Keratinocyte (primary cell): ENCODE measurements around the gene SMURF2. TPM values are rescaled to one million over a fixed set of nuclear protein-coding genes. Genes with fewer than 3 reads are reported as not detected.

ENCODE experiments used
- DNase-seq: peaks from one replicate; pipeline ENCODE4 v3.0.0-alpha.2; 2011; ENCODE audit warnings: low read depth, missing footprints, low spot score
- FAIRE-seq: peaks from 2 replicates; lab custom pipeline; 2011; peaks lifted over from hg19 to GRCh38; lab: Jason Lieb, UNC
- H2AFZ ChIP-seq: 2 replicates; pipeline ENCODE4 v1.6.0; 2012; ENCODE audit warnings: low read length, control low read depth, inconsistent platforms; ENCODE audit not compliant: control insufficient read depth
- H3K27ac ChIP-seq: 2 replicates; pipeline ENCODE4 v1.5.1; 2011; ENCODE audit warnings: low read length; ENCODE audit not compliant: control insufficient read depth, insufficient read depth
- H3K27me3 ChIP-seq: 3 replicates; pipeline ENCODE4 v1.6.0; 2011; ENCODE audit warnings: low read length; ENCODE audit not compliant: control insufficient read depth, insufficient read depth; ENCODE audit errors: extremely low read depth
- H3K36me3 ChIP-seq, 2 experiments: 2 replicates in 1 of 2; 3 replicates in 1 of 2; pipeline ENCODE4 v1.5.1; 2011; ENCODE audit warnings: low read length in 2 of 2, mild to moderate bottlenecking in 1 of 2; ENCODE audit not compliant: control insufficient read depth in 2 of 2, insufficient read depth in 2 of 2; ENCODE audit errors: extremely low read depth in 1 of 2
- H3K4me1 ChIP-seq: 3 replicates; pipeline ENCODE4 v1.5.1; 2011; ENCODE audit warnings: low read length; ENCODE audit not compliant: control insufficient read depth, insufficient read depth; ENCODE audit errors: extremely low read depth
- H3K4me2 ChIP-seq: 3 replicates; pipeline ENCODE4 v1.6.0; 2011; ENCODE audit warnings: low read depth, low read length; ENCODE audit not compliant: control insufficient read depth, insufficient read depth; ENCODE audit errors: extremely low read depth
- H3K4me3 ChIP-seq, 3 experiments: fragments of 200-600 bp in 1 of 3; sonication (generic) in 1 of 3; 2 replicates in 2 of 3; 3 replicates in 1 of 3; pipeline ENCODE4 v1.5.1; 2011 to 2016; ENCODE audit warnings: low read length in 3 of 3, mild to moderate bottlenecking in 3 of 3, control low read depth in 2 of 3, inconsistent platforms in 1 of 3, low read depth in 1 of 3, mixed read lengths in 1 of 3, mixed run types in 1 of 3, moderate library complexity in 1 of 3; ENCODE audit not compliant: control insufficient read depth in 2 of 3, insufficient read depth in 2 of 3; ENCODE audit errors: extremely low read depth in 1 of 3
- H3K79me2 ChIP-seq: 2 replicates; pipeline ENCODE4 v1.6.0; 2012; ENCODE audit warnings: low read length; ENCODE audit not compliant: control insufficient read depth, insufficient read depth
- H3K9ac ChIP-seq: 3 replicates; pipeline ENCODE4 v1.6.0; 2011; ENCODE audit warnings: low read length; ENCODE audit not compliant: control insufficient read depth, insufficient read depth; ENCODE audit errors: extremely low read depth
- H3K9me1 ChIP-seq: 3 replicates; pipeline ENCODE4 v1.6.0; 2011; ENCODE audit warnings: low read length; ENCODE audit not compliant: control insufficient read depth, insufficient read depth; ENCODE audit errors: extremely low read depth
- H3K9me3 ChIP-seq: 2 replicates; pipeline ENCODE4 v1.5.1; 2012; ENCODE audit warnings: low read depth, low read length; ENCODE audit not compliant: control insufficient read depth
- H4K20me1 ChIP-seq: 3 replicates; pipeline ENCODE4 v1.6.0; 2011; ENCODE audit warnings: low read length; ENCODE audit not compliant: control insufficient read depth, insufficient read depth; ENCODE audit errors: extremely low read depth
- EZH2 ChIP-seq: IDR thresholded peaks from one replicate; pipeline ENCODE4 v1.6.1; 2012; ENCODE audit warnings: inconsistent platforms, mild to moderate bottlenecking, low read length, moderate library complexity
- dilution Hi-C: fragments of 300-500 bp; cut with MboI; formaldehyde crosslinking; loops from one replicate; pipeline ENCODE4 v1.7.0; 2020; ENCODE audit warnings: low sequenced_read_pairs; ENCODE audit not compliant: extremely low pct_ligation_motif_present
- polyA plus RNA-seq, 5 experiments: library from polyadenylated mRNA; depleted of rRNA in 3 of 5; stranded (reverse) in 3 of 5; stranded (forward) in 1 of 5; unstranded in 1 of 5; fragments of >200 nt; gene quantifications; 1 replicate in 1 of 5; 2 replicates in 3 of 5; 3 replicates in 1 of 5; pipeline versions ENCODE4 v1.2.1 to v1.2.3, GENCODE V29; 2011 to 2012; ENCODE audit warnings: missing spikeins in 2 of 5, low read depth in 1 of 5, low replicate concordance in 1 of 5
- TF ChIP-seq, protein P1 (sequence below), 3 experiments: IDR thresholded peaks in 1 of 3; conservative IDR thresholded peaks in 1 of 3; optimal IDR thresholded peaks in 1 of 3; 2 replicates in 2 of 3; 3 replicates in 1 of 3; pipeline versions ENCODE3 to v1.5.1; 2011; ENCODE audit warnings: low read length in 3 of 3, mild to moderate bottlenecking in 3 of 3, moderate library complexity in 2 of 3, control low read depth in 1 of 3, inconsistent platforms in 1 of 3; ENCODE audit not compliant: insufficient read depth in 2 of 3; ENCODE audit errors: extremely low read depth in 1 of 3

Gene SMURF2
- polyA plus RNA-seq, 1 donor (not counting 4 experiments of a cell fraction or from before 2014, with no cell fraction given): 128 TPM

DNA sequence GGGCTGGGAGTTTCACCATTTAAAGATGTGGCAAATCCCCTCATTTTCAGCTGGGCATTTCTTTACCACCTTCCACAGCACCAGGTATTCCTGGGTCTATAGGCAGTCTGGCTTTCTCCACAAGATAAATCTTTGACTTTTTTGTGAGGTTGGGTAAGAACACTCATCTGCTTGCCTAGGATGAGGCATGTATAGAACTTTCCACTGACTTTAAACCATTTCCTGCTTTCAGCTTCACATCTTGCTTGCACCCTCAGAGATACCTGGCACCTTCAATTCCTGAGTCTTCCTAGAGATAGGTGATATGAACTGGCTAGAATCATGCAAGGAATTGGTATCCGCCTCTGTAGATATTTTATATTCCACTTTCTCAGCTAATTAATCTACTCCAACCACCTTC is 27.9 kb downstream of the SMURF2 start:
- DNase-seq: no peak
- no peaks in the 10 kb centered on the region for H3K27me3 ChIP-seq
- no peak for FAIRE-seq
- dilution Hi-C loops: no loop called here
- peaks cover 29% of the 10 kb centered on the region for H3K4me1 ChIP-seq
- H3K79me2 ChIP-seq: peaks cover 100% of the 10 kb centered on the region
- H3K4me2 ChIP-seq: no peak overlapping the region
- no peak overlapping the region for H2AFZ ChIP-seq
- H3K9me3 ChIP-seq: no peaks in the 10 kb centered on the region
- no peak for TF ChIP-seq EZH2
- TF ChIP-seq, protein P1, sequence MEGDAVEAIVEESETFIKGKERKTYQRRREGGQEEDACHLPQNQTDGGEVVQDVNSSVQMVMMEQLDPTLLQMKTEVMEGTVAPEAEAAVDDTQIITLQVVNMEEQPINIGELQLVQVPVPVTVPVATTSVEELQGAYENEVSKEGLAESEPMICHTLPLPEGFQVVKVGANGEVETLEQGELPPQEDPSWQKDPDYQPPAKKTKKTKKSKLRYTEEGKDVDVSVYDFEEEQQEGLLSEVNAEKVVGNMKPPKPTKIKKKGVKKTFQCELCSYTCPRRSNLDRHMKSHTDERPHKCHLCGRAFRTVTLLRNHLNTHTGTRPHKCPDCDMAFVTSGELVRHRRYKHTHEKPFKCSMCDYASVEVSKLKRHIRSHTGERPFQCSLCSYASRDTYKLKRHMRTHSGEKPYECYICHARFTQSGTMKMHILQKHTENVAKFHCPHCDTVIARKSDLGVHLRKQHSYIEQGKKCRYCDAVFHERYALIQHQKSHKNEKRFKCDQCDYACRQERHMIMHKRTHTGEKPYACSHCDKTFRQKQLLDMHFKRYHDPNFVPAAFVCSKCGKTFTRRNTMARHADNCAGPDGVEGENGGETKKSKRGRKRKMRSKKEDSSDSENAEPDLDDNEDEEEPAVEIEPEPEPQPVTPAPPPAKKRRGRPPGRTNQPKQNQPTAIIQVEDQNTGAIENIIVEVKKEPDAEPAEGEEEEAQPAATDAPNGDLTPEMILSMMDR (optimal IDR thresholded peaks at IDR 0.05 in 1 of 3, IDR thresholded peaks at IDR 0.05 in 1 of 3, conservative IDR thresholded peaks at IDR 0.05 in 1 of 3; ENCODE audit: extremely low read depth in 1 of 3, insufficient read depth in 2 of 3, low read length in 3 of 3): no peak
- peaks cover 81% of the 10 kb centered on the region for H4K20me1 ChIP-seq
- H3K36me3 ChIP-seq: peaks cover 1 to 19% of the 10 kb centered on the region in 2 experiments
- H3K9me1 ChIP-seq: peaks cover 2% of the 10 kb centered on the region
- H3K9ac ChIP-seq: no peak overlapping the region
- H3K27ac ChIP-seq: peak overlapping the region; percentile 10
- no peak overlapping the region for H3K4me3 ChIP-seq

DNA sequence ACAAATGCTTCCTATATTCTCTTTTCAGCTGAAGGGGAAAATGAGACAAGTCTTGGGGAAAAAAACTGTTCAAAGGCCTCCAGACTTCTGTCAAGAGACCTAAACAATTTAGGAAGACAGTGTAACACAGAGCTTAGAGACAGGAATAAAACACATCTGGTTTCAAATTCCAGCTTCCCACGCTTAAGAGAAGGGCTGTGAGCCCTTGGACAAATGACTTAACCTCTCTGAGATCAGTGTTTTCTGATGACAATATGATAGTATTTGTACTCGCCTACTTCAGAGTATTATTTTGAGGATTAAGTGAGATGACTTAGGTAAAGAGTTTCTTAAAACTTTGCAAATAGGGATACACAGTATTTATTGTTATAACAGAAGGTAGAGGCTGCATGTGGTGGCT is 29.5 kb downstream of the SMURF2 start:
- TF ChIP-seq, protein P1 (optimal IDR thresholded peaks at IDR 0.05 in 1 of 3, IDR thresholded peaks at IDR 0.05 in 1 of 3, conservative IDR thresholded peaks at IDR 0.05 in 1 of 3; ENCODE audit: extremely low read depth in 1 of 3, insufficient read depth in 2 of 3, low read length in 3 of 3): no peak
- TF ChIP-seq EZH2: no peak
- dilution Hi-C loops: no loop called here
- H3K4me1 ChIP-seq: peaks cover 41% of the 10 kb centered on the region
- peaks cover 7% of the 10 kb centered on the region for H3K9me1 ChIP-seq
- H2AFZ ChIP-seq: no peak overlapping the region
- no peaks in the 10 kb centered on the region for H3K9me3 ChIP-seq
- FAIRE-seq (no peak), DNase-seq (no peak)
- peaks cover 83% of the 10 kb centered on the region for H4K20me1 ChIP-seq
- H3K27me3 ChIP-seq: no peaks in the 10 kb centered on the region
- peaks cover 100% of the 10 kb centered on the region for H3K79me2 ChIP-seq
- H3K36me3 ChIP-seq: peaks cover 3 to 21% of the 10 kb centered on the region in 2 experiments
- H3K4me3 ChIP-seq: no peak overlapping the region
- no peak overlapping the region for H3K27ac ChIP-seq
- peak overlapping the region; percentile 22 for H3K9ac ChIP-seq
- H3K4me2 ChIP-seq: no peak overlapping the region
